ENCODE measurements around the gene NAPA. TPM values are rescaled to one million over a fixed set of nuclear protein-coding genes. Genes with fewer than 3 reads are reported as not detected.

The NAPA gene
- total RNA-seq, 2 donors from 2014 or later = 64.4 to 71.5 TPM

DNA sequence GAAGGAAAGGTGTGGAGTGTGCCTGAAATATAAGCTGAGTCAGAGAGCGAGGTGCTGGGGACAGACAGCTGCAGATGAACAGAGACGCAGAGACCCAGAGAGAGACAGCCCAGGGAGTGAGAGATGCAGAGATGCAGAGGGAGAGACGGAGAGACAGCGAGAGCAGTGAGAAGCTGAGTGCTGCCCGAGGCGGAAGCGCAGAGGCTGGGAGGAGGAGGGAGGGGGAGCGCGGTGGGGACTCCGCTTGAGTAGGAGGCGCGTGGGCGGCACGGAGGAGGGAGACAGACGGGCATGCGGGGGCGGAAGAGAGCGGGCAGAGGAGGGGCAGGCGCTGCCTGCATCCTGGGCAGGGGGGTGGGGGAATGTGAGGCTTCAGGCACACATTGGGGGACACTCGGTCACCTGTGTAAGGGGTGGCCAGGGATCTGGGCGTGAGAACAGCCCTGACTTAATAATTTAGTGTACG, 68.9 kb downstream of the NAPA start:
- Mint-ChIP-seq H3K27me3 (ENCODE audit: low read depth) (peaks cover 85% of the 10 kb centered on the region), H3K27ac (no peak overlapping the region), H3K36me3 (ENCODE audit: insufficient read depth in 2 of 2) (peaks cover 2% of the 10 kb centered on the region in 2 donors), H3K4me1 (ENCODE audit: low read depth) (peaks cover 47% of the 10 kb centered on the region), H3K4me3 (peak overlapping the region; percentile 71 to 76), H3K9me3 (peaks cover 0 to 2% of the 10 kb centered on the region in 2 donors)
- ATAC-seq (replicated peaks in 1 of 2) (peak in 1 of 2 donors; percentile 12), DNase-seq (peak; percentile 46 to 54)

DNA sequence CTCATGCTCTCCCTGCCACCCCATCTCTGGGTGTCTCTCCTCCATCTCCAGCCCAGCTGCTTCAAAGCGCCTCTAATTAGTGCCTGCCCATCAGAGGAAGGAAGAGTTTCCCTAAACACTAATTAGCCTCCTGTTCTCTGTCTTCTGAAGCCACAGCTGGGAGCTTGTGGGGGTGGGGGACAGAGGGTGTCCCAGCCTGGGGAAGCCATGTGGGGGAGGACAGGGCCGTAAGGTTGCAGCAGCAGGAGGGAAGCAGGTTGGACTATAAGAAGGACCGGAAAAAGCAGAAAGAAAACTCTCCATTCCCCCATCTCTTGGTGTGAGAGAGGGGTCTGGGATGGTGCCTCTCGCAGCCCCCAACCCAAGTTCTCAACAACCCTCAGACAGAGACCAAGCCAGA, 69.3 kb downstream of the NAPA start:
- DNase-seq (no peak), ATAC-seq (replicated peaks in 1 of 2) (no peak)
- H3K9me3 Mint-ChIP-seq = peaks cover 0 to 2% of the 10 kb centered on the region in 2 donors
- H3K27ac Mint-ChIP-seq = no peak overlapping the region
- H3K4me3 Mint-ChIP-seq = peak overlapping the region; percentile 71 to 76
- H3K4me1 Mint-ChIP-seq (ENCODE audit: low read depth) = peaks cover 47% of the 10 kb centered on the region
- H3K36me3 Mint-ChIP-seq (ENCODE audit: insufficient read depth in 2 of 2) = peaks cover 2% of the 10 kb centered on the region in 2 donors
- H3K27me3 Mint-ChIP-seq (ENCODE audit: low read depth) = peaks cover 83% of the 10 kb centered on the region

DNA sequence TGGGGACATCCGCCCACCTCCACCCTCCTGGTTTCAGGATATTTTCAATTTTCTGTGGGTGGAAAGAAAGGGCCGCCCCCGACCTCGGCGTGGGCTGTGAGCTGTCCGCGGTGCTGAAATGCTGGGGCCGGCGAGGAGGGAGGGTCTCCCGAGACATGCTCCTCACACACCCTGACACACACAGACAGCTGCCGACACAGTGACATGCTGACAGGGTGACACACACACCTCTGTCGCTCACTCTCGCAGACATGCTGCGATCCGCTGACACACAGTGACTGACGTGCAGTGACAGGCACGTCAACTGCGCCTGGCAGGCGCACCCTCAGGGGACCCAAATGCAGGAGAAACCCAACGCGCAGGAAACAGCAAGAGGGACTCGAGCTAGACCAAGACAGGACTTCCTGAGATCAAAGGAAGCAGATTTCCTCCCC, 70.5 kb downstream of the NAPA start:
- Mint-ChIP-seq H3K27ac (no peak overlapping the region), H3K27me3 (ENCODE audit: low read depth) (peaks cover 72% of the 10 kb centered on the region), H3K9me3 (peaks cover 0 to 2% of the 10 kb centered on the region in 2 donors), H3K4me3 (peak overlapping the region; percentile 10 to 66), H3K4me1 (ENCODE audit: low read depth) (peaks cover 47% of the 10 kb centered on the region), H3K36me3 (ENCODE audit: insufficient read depth in 2 of 2) (peaks cover 2% of the 10 kb centered on the region in 2 donors)
- DNase-seq (peak; percentile 18 to 31), ATAC-seq (replicated peaks in 1 of 2) (peak in 1 of 2 donors; percentile 29)

DNA sequence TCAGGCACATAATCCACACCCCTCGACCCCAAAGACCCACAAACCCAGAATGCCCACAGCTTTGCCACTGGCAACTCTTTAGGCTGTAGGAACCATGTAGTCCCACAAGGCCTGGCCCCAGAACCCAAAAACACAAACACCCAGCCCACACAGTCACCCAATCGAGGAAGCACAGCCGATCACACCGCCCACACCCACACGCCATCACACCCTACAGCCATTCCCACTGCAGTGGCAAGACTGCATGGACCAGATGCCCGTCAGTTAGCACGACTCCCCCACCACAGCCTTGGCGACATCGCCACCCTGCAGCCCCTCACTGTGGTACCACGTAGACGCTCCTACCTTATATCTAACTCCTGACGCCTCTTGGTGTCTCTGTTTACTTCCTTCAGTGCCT, 71.5 kb downstream of the NAPA start:
- no peak overlapping the region for H3K4me3 Mint-ChIP-seq
- DNase-seq = no peak
- no peak overlapping the region for H3K27ac Mint-ChIP-seq
- no peak for ATAC-seq (replicated peaks in 1 of 2)
- peaks cover 51% of the 10 kb centered on the region for H3K4me1 Mint-ChIP-seq (ENCODE audit: low read depth)
- H3K27me3 Mint-ChIP-seq (ENCODE audit: low read depth) = peaks cover 69% of the 10 kb centered on the region
- peaks cover 2% of the 10 kb centered on the region in 2 donors for H3K36me3 Mint-ChIP-seq (ENCODE audit: insufficient read depth in 2 of 2)
- peaks cover 0 to 2% of the 10 kb centered on the region in 2 donors for H3K9me3 Mint-ChIP-seq

DNA sequence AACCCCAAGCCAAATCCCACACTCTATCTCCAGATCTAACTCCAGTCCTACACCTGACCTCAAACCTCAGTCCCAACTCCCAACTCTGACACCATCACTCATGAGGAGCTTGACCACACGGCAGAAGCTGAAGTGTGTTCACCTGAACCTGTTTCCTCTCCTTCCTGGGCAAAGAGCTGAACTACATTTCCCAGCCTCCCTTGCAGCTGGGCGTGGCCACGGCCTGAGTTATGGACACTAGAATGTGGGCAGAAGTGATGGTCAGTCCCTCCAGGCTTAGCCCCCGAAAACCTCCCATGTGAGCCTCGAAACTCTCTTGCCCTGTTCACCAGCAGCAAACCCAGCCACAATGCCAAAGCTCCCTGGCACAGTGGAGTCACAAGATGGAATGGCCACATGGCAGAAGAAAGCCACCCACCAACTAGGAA, 76.1 kb downstream of the NAPA start:
- H3K4me3 Mint-ChIP-seq = no peak overlapping the region
- peaks cover 54% of the 10 kb centered on the region for H3K27me3 Mint-ChIP-seq (ENCODE audit: low read depth)

More for the DNA sequence above, 76.1 kb downstream of the NAPA start:
- DNase-seq (no peak), ATAC-seq (replicated peaks in 1 of 2) (no peak)
- H3K36me3 Mint-ChIP-seq (ENCODE audit: insufficient read depth in 2 of 2) = no peaks in the 10 kb centered on the region
- no peak overlapping the region for H3K27ac Mint-ChIP-seq
- H3K9me3 Mint-ChIP-seq = no peaks in the 10 kb centered on the region
- peaks cover 40% of the 10 kb centered on the region for H3K4me1 Mint-ChIP-seq (ENCODE audit: low read depth)

Other genes starting within 250 kb of the NAPA start
- 10 to 100 TPM; 19.7 to 21.4 TPM for gene INAFM1, start 240.2 kb downstream of the NAPA start, total RNA-seq
- gene C5AR1, start 205.2 kb downstream of the NAPA start, total RNA-seq = 1 to 10 TPM; 1.8 to 3.0 TPM
- gene C5AR2, start 182.9 kb downstream of the NAPA start, total RNA-seq = not detected
- gene DHX34, start 165.7 kb downstream of the NAPA start, total RNA-seq = 10 to 100 TPM in 1 of 2 donors, 1 to 10 TPM in 1; 9.4 to 11.8 TPM
- gene MEIS3, start 95.5 kb downstream of the NAPA start, total RNA-seq = under 1 TPM; 0.23 to 0.26 TPM
- gene SLC8A2, start 43.2 kb downstream of the NAPA start, total RNA-seq = under 1 TPM; 0.17 to 0.97 TPM
- gene KPTN, start 30.8 kb downstream of the NAPA start, total RNA-seq = 10 to 100 TPM in 1 of 2 donors, 1 to 10 TPM in 1; 7.2 to 10.5 TPM
- under 1 TPM; 0.69 to 0.96 TPM for gene ZNF541, start 58.1 kb upstream of the NAPA start, total RNA-seq
- 10 to 100 TPM; 17.0 to 17.9 TPM for gene BICRA, start 94.1 kb upstream of the NAPA start, total RNA-seq
- 1 to 10 TPM; 1.6 to 2.9 TPM for gene EHD2, start 198.4 kb upstream of the NAPA start, total RNA-seq
- 100 to 1,000 TPM; 405 to 415 TPM for gene NOP53, start 230.5 kb upstream of the NAPA start, total RNA-seq

Data from activated T-cell treated with anti-CD3 and anti-CD28 coated beads, Interleukin-2, amount 50 U/mL, for 72 hours (primary cell).